GM06990 (cell line): ENCODE data around the gene HSP90AB1.

Experiments used
- DNase-seq: peaks from one replicate; pipeline ENCODE4 v3.0.0-alpha.2; 2011; ENCODE audit not compliant: insufficient read length; ENCODE audit errors: extremely low read depth
- H3K27me3 ChIP-seq: replicated peaks from 2 replicates; pipeline ENCODE4 v1.6.0; 2011; ENCODE audit warnings: low read length; ENCODE audit not compliant: control insufficient read depth, insufficient read depth
- H3K36me3 ChIP-seq: 2 replicates; pipeline ENCODE4 v1.5.1; 2011; ENCODE audit warnings: low read length; ENCODE audit not compliant: control insufficient read depth, insufficient read depth
- H3K4me3 ChIP-seq: replicated peaks from 2 replicates; pipeline ENCODE4 v1.5.1; 2011; ENCODE audit warnings: low read depth, mild to moderate bottlenecking, control low read depth, low read length
- TF ChIP-seq, protein P1 (sequence below): IDR thresholded peaks from 2 replicates; pipeline ENCODE4 v1.5.1; 2011; ENCODE audit warnings: low read length, control low read depth, mild to moderate bottlenecking, inconsistent platforms; ENCODE audit not compliant: insufficient read depth, poor library complexity, severe bottlenecking

The HSP90AB1 gene

DNA sequence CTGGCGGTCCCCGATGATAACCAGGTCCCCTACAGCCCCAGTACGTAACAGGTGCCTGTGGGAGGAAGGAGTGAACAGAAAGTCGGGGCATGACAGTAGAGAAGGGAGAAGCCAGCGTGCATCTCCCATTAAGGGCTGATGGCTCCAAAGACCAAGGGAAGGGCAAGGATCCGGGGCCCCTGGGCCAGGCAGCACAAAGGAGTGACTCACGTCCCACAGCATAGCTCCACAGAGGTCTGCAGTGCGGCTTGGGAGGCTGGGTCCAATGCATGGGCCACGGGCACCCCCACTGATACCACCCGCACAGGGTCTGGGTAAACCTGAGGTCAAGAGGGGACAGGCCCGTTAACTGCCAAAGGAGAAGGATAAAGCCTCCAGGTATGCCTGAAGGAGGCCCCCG is 56.0 kb downstream of the HSP90AB1 start:
- H3K27me3 ChIP-seq: 0 out of 2 replicates have a peak, but pooled peaks cover 1% of the 10 kb centered on the region
- H3K4me3 ChIP-seq: no peak overlapping the region
- no peak for DNase-seq
- peaks cover 47% of the 10 kb centered on the region for H3K36me3 ChIP-seq
- TF ChIP-seq, protein P1, sequence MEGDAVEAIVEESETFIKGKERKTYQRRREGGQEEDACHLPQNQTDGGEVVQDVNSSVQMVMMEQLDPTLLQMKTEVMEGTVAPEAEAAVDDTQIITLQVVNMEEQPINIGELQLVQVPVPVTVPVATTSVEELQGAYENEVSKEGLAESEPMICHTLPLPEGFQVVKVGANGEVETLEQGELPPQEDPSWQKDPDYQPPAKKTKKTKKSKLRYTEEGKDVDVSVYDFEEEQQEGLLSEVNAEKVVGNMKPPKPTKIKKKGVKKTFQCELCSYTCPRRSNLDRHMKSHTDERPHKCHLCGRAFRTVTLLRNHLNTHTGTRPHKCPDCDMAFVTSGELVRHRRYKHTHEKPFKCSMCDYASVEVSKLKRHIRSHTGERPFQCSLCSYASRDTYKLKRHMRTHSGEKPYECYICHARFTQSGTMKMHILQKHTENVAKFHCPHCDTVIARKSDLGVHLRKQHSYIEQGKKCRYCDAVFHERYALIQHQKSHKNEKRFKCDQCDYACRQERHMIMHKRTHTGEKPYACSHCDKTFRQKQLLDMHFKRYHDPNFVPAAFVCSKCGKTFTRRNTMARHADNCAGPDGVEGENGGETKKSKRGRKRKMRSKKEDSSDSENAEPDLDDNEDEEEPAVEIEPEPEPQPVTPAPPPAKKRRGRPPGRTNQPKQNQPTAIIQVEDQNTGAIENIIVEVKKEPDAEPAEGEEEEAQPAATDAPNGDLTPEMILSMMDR: no peak
